Right lobe of liver (tissue), 4 donors: Measurements from ENCODE around the gene S1PR5.

Source experiments
- POLR2A ChIP-seq: fragments of 450-650 bp; IDR thresholded peaks from one replicate; pipeline ENCODE4 v1.6.1; 2017; ENCODE audit warnings: antibody characterized with exemption, mild to moderate bottlenecking
- TF ChIP-seq, protein P1 (sequence below), 4 donors: fragments of 200-600 bp in 3 of 4; fragments of 450-650 bp in 1 of 4; IDR thresholded peaks; one replicate each; pipeline versions ENCODE4 v1.5.1 to v1.8.0; 2016 to 2022; ENCODE audit warnings: antibody characterized with exemption in 4 of 4, mild to moderate bottlenecking in 2 of 4
- donor health status: DM: no; HTN: no; CAD: no.
- donor health status: DM: no; HTN: no; CAD: no.
- donor health status: DM: no; HTN: yes; CAD: no.

DNA sequence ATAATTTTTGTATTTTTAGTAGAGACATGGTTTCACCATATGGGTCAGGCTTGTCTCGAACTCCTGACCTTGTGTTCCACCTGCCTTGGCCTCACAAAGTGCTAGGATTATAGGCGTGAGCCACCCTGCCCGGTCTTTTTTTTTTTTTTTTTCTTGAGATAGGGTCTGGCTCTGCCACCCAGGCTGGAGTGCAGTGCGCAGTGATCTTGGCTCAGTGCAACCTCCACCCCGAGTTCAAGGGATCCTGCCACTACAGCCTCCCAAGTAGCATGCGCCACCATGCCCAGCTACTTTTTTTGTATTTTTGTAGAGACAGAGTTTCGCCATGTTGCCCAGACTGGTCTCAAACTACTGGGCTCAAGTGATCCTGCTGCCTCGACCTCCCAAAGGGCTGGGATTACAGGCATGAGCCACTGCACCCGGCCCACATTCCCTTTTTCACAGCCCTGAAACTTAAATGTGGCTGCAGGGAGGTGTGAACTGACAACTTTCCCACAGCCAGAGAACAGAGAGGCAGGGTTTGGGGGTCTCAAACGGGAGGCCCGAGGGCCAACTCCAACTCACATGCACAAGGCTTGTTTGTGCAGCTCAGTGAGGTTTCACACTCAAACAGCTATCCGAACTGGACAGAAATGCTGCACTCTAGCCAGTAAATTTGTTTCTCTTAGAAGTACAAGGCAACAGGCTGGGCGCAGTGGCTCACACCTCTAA, 4.4 kb upstream of the S1PR5 start:
- TF ChIP-seq, protein P1, sequence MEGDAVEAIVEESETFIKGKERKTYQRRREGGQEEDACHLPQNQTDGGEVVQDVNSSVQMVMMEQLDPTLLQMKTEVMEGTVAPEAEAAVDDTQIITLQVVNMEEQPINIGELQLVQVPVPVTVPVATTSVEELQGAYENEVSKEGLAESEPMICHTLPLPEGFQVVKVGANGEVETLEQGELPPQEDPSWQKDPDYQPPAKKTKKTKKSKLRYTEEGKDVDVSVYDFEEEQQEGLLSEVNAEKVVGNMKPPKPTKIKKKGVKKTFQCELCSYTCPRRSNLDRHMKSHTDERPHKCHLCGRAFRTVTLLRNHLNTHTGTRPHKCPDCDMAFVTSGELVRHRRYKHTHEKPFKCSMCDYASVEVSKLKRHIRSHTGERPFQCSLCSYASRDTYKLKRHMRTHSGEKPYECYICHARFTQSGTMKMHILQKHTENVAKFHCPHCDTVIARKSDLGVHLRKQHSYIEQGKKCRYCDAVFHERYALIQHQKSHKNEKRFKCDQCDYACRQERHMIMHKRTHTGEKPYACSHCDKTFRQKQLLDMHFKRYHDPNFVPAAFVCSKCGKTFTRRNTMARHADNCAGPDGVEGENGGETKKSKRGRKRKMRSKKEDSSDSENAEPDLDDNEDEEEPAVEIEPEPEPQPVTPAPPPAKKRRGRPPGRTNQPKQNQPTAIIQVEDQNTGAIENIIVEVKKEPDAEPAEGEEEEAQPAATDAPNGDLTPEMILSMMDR (IDR thresholded peaks at IDR 0.05), result no peak
- no peak for TF ChIP-seq POLR2A
